Transverse colon (tissue), 3 donors: ENCODE results near the gene VTA1.

Source experiments
- POLR2A ChIP-seq: fragments of 450-650 bp; IDR thresholded peaks from one replicate; pipeline ENCODE4 v1.6.1; 2016; ENCODE audit warnings: antibody characterized with exemption, mild to moderate bottlenecking, moderate library complexity
- TF ChIP-seq, protein P1 (sequence below), 5 experiments: fragments of 200-600 bp in 3 of 5; fragments of 450-650 bp in 2 of 5; sonication (generic) in 3 of 5; IDR thresholded peaks; 1 replicate in 2 of 5; 2 replicates in 3 of 5; pipeline ENCODE4 v1.5.1; 2016 to 2017; ENCODE audit warnings: antibody characterized with exemption in 5 of 5, inconsistent platforms in 3 of 5, mild to moderate bottlenecking in 2 of 5, moderate library complexity in 1 of 5

DNA sequence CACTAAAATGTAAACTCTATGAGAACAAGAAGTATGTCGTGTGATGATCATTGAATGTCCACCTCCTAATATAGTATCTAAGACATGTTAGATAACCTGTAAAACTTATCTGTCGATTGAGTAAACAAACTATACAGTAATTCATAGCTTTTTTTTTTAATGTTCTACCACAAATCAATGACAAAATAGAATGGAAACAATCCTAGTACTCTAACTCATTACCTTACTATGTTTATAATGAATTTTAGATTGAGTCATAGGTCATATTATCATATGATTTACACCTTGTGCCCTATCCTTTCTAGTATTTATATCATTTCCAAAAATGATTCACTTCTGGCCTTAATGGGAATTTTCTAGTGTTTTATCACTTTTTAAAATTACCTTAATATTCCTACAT is 6.1 kb downstream of the VTA1 start:
- TF ChIP-seq, protein P1, sequence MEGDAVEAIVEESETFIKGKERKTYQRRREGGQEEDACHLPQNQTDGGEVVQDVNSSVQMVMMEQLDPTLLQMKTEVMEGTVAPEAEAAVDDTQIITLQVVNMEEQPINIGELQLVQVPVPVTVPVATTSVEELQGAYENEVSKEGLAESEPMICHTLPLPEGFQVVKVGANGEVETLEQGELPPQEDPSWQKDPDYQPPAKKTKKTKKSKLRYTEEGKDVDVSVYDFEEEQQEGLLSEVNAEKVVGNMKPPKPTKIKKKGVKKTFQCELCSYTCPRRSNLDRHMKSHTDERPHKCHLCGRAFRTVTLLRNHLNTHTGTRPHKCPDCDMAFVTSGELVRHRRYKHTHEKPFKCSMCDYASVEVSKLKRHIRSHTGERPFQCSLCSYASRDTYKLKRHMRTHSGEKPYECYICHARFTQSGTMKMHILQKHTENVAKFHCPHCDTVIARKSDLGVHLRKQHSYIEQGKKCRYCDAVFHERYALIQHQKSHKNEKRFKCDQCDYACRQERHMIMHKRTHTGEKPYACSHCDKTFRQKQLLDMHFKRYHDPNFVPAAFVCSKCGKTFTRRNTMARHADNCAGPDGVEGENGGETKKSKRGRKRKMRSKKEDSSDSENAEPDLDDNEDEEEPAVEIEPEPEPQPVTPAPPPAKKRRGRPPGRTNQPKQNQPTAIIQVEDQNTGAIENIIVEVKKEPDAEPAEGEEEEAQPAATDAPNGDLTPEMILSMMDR (IDR thresholded peaks at IDR 0.05), result no peak
- no peak for TF ChIP-seq POLR2A
